OCI-LY3 (cell line): Measurements from ENCODE around the gene GIPC1.
"Not testable (repeated sequence)": the region's sequence is repeated elsewhere in the genome, so short reads cannot be mapped to it uniquely, and the experiment has no call there.

Experiments
- H2AFZ ChIP-seq: fragments of 200-600, 300-600 bp; shearing (Covaris generic); 2 replicates; pipeline ENCODE4 v1.6.0; 2014; ENCODE audit warnings: antibody characterized with exemption, low read depth, low read length
- H3K27ac ChIP-seq: fragments of 200-600, 300-600 bp; sonication (generic); 2 replicates; pipeline ENCODE4 v1.5.1; 2014; ENCODE audit warnings: mild to moderate bottlenecking, low read length, moderate library complexity, mixed read lengths
- H3K27me3 ChIP-seq: fragments of 200-600, 300-600 bp; sonication (generic); 2 replicates; pipeline ENCODE4 v1.6.1; 2014; ENCODE audit warnings: low read depth, low read length, mixed read lengths
- H3K36me3 ChIP-seq: fragments of 200-600, 300-600 bp; sonication (generic); replicated peaks from 2 replicates; pipeline ENCODE3; 2014; ENCODE audit warnings: low read depth, low read length, mixed read lengths
- H3K4me1 ChIP-seq: fragments of 300-600, 200-600 bp; sonication (generic); 2 replicates; pipeline ENCODE4 v1.6.1; 2014; ENCODE audit warnings: low read length, mixed read lengths
- H3K4me2 ChIP-seq: fragments of 200-600, 300-600 bp; sonication (generic); 2 replicates; pipeline ENCODE4 v1.6.1; 2014; ENCODE audit warnings: low read length, mixed read lengths
- H3K4me3 ChIP-seq: fragments of 300-600, 200-600 bp; sonication (generic); 2 replicates; pipeline ENCODE4 v1.5.1; 2014; ENCODE audit warnings: antibody characterized with exemption, mild to moderate bottlenecking, low read length, moderate library complexity
- H3K79me2 ChIP-seq: fragments of 300-600, 200-600 bp; shearing (Covaris generic); 2 replicates; pipeline ENCODE4 v1.6.1; 2014; ENCODE audit warnings: mild to moderate bottlenecking, low read length, mixed read lengths
- H3K9ac ChIP-seq: fragments of 300-600, 200-600 bp; shearing (Covaris generic); 2 replicates; pipeline ENCODE4 v1.6.0; 2014; ENCODE audit warnings: mild to moderate bottlenecking, low read length, moderate library complexity
- H3K9me3 ChIP-seq: fragments of 200-600, 300-600 bp; shearing (Covaris generic); 2 replicates; pipeline ENCODE4 v1.6.1; 2014; ENCODE audit warnings: low read length, mixed read lengths; ENCODE audit not compliant: insufficient read depth
- H4K20me1 ChIP-seq: fragments of 200-600, 300-600 bp; sonication (generic); 2 replicates; pipeline ENCODE4 v1.6.1; 2016; ENCODE audit warnings: low read length, mixed read lengths; ENCODE audit not compliant: insufficient read depth
- EZH2phosphoT487 ChIP-seq: fragments of 200-600 bp; shearing (Covaris generic); IDR thresholded peaks from 2 replicates; pipeline ENCODE4 v1.6.1; 2018; ENCODE audit warnings: antibody characterized with exemption, mixed run types, low read depth
- TF ChIP-seq, protein P1 (sequence below): fragments of 200-600, 300-600 bp; sonication (generic); IDR thresholded peaks from 2 replicates; pipeline ENCODE4 v1.5.1; 2014; ENCODE audit warnings: antibody characterized with exemption, low read length, low read depth

GIPC1 gene

DNA sequence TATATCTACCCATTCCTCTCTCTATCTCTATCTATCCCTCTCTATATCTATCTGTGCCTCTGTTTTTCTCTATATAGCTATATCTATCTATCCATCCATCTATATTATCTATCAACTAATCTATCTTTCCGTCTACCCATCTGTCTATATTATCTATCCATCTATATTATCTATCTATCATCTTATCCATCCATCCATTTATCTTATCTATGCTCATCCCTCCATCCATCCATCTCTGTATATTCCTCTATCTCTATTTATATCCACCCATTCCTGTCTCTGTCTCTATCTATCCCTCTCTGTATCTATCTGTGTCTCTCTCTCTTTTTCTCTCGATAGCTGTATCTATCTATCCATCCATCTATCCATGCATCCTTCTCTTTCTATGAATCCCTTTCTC lies 35.0 kb downstream of the GIPC1 start:
- Histone ChIP-seq H3K4me1 (no peaks in the 10 kb centered on the region), H4K20me1 (no peaks in the 10 kb centered on the region), H3K4me2 (no peak overlapping the region), H3K9ac (no peak overlapping the region), H3K9me3 (no peaks in the 10 kb centered on the region), H3K79me2 (no peaks in the 10 kb centered on the region), H2AFZ (no peak overlapping the region), H3K36me3 (peaks cover 42% of the 10 kb centered on the region), H3K27ac (no peak overlapping the region), H3K4me3 (no peak overlapping the region), H3K27me3 (no peaks in the 10 kb centered on the region)
- TF ChIP-seq, protein P1, sequence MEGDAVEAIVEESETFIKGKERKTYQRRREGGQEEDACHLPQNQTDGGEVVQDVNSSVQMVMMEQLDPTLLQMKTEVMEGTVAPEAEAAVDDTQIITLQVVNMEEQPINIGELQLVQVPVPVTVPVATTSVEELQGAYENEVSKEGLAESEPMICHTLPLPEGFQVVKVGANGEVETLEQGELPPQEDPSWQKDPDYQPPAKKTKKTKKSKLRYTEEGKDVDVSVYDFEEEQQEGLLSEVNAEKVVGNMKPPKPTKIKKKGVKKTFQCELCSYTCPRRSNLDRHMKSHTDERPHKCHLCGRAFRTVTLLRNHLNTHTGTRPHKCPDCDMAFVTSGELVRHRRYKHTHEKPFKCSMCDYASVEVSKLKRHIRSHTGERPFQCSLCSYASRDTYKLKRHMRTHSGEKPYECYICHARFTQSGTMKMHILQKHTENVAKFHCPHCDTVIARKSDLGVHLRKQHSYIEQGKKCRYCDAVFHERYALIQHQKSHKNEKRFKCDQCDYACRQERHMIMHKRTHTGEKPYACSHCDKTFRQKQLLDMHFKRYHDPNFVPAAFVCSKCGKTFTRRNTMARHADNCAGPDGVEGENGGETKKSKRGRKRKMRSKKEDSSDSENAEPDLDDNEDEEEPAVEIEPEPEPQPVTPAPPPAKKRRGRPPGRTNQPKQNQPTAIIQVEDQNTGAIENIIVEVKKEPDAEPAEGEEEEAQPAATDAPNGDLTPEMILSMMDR, result no peak
- no peak for TF ChIP-seq EZH2phosphoT487

- H3K79me2 ChIP-seq, result no peaks in the 10 kb centered on the region
- no peak overlapping the region for H3K4me3 ChIP-seq
- H3K27me3 ChIP-seq, result no peaks in the 10 kb centered on the region
- H3K36me3 ChIP-seq, result peaks cover 37% of the 10 kb centered on the region
- H3K9me3 ChIP-seq, result no peaks in the 10 kb centered on the region
- no peak for TF ChIP-seq EZH2phosphoT487
- TF ChIP-seq, protein P1, result no peak
- H3K27ac ChIP-seq, result no peak overlapping the region
- H2AFZ ChIP-seq, result no peak overlapping the region
- no peaks in the 10 kb centered on the region for H4K20me1 ChIP-seq
- H3K4me1 ChIP-seq, result no peaks in the 10 kb centered on the region
- no peak overlapping the region for H3K4me2 ChIP-seq
- H3K9ac ChIP-seq, result no peak overlapping the region
Measured at GRCh38 chr19:14459703-14460102, 36.2 kb downstream of the GIPC1 start.

DNA sequence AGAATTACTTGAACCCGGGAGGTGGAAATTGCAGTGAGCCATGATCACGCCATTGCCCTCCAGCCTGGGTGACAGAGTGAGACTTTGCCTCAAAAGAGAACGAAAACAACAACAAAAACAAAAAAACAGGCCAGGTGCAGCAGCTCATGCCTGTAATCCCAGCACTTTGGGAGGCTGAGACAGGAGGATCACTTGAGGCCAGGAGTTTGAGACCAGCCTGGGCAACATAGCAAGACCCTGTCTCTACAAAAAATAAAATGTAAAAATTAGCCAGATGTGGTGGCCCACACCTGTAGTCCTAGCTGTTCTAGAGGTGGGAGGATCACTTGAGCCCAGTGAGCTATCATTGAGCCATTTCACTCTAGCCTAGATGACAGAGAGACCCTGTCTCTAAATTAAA lies 43.6 kb downstream of the GIPC1 start:
- H3K27ac ChIP-seq, H3K4me3 ChIP-seq, H3K27me3 ChIP-seq, H3K9ac ChIP-seq, H4K20me1 ChIP-seq, H3K4me1 ChIP-seq, H3K4me2 ChIP-seq, H3K9me3 ChIP-seq, H3K79me2 ChIP-seq, H2AFZ ChIP-seq: not testable (repeated sequence)
- H3K36me3 ChIP-seq, result peaks cover 44% of the 10 kb centered on the region

GRCh38 chr19:14450876-14451275 lies 45.1 kb downstream of the GIPC1 start:
- H3K9ac ChIP-seq, result no peak overlapping the region
- H3K36me3 ChIP-seq, result peaks cover 53% of the 10 kb centered on the region
- H3K4me3 ChIP-seq, result no peak overlapping the region

More at GRCh38 chr19:14450876-14451275, 45.1 kb downstream of the GIPC1 start:
- Histone ChIP-seq H3K9me3 (no peaks in the 10 kb centered on the region), H3K27ac (no peak overlapping the region), H2AFZ (no peak overlapping the region), H3K27me3 (no peaks in the 10 kb centered on the region), H4K20me1 (no peaks in the 10 kb centered on the region), H3K4me2 (no peak overlapping the region), H3K4me1 (no peaks in the 10 kb centered on the region), H3K79me2 (no peaks in the 10 kb centered on the region)
- TF ChIP-seq, protein P1, result no peak
- TF ChIP-seq EZH2phosphoT487, result no peak
